GM12878 (cell line): ENCODE data around the gene BEST4.

Experiments
- CREM ChIP-seq: IDR thresholded peaks from 2 replicates; pipeline ENCODE4 v1.6.1; 2014; ENCODE audit warnings: antibody characterized with exemption, low read depth
- HDAC2 ChIP-seq: fragments of 200-600 bp; sonication (generic); IDR thresholded peaks from 2 replicates; pipeline ENCODE4 v1.6.1; 2017
- POLR2A ChIP-seq: IDR thresholded peaks from 2 replicates; pipeline ENCODE4 v1.6.1; 2011; ENCODE audit warnings: low read depth, mild to moderate bottlenecking, low read length
- POLR2AphosphoS5 ChIP-seq: IDR thresholded peaks from 2 replicates; pipeline ENCODE4 v1.6.1; 2011; ENCODE audit warnings: mild to moderate bottlenecking, low read length, inconsistent platforms
- ZNF384 ChIP-seq: IDR thresholded peaks from 2 replicates; pipeline ENCODE4 v1.6.1; 2012; ENCODE audit warnings: low read depth, mild to moderate bottlenecking, low read length, improper control_type of control experiment, borderline replicate concordance
- ZNF622 ChIP-seq: fragments of 450-650 bp; IDR thresholded peaks from 2 replicates; pipeline ENCODE4 v1.6.1; 2017; ENCODE audit warnings: mild to moderate bottlenecking, inconsistent platforms

DNA sequence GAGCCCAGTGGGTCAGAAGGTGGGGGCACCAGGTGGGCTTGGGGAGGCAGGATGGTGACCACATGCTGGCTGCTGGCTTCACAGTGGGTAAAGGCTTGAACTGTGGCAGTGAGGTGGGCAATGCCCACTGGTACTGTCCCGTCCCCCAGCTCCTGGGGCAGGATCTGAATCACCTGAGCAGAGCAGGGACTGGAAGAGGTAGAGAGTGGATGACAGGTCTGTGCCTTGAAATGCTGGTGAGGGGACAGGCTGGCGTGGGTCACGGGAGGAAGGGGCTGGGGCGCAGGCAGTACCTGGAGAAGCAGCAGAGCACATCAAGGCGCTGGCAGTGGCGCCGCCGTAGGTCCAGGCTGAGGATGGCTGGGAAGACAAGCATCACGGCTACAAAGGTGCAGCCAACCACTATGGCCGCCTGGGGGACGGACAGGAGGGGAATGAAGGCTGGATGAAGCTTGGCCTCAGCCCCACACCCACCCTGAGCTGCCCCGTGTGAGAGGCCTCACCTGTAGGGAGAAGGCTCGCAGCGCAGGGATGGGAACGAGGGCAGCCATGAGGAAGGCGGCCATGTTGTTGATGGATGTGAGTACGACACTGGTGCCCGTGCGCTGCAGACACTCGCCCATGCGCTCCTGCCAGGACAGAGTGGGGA, 40.2 kb upstream of the BEST4 start:
- TF ChIP-seq CREM (no peak), POLR2AphosphoS5 (no peak), ZNF622 (no peak), POLR2A (no peak), HDAC2 (no peak), ZNF384 (no peak)
